Fibroblast of lung (primary cell): ENCODE data around the gene EPSTI1. TPM values are rescaled to one million over a fixed set of nuclear protein-coding genes. Genes with fewer than 3 reads are reported as not detected.

Experiments
- DNase-seq, 2 donors: peaks; one replicate each; pipeline versions ENCODE4 v3.0.0 to v3.0.0-alpha.2; 2010; ENCODE audit warnings: low read depth in 2 of 2
- H2AFZ ChIP-seq: 2 replicates; pipeline ENCODE4 v1.5.1; 2012; ENCODE audit warnings: low read length, control low read depth, inconsistent platforms
- H3K27ac ChIP-seq: 2 replicates; pipeline ENCODE4 v1.5.1; 2011; ENCODE audit warnings: low read length, control low read depth; ENCODE audit not compliant: insufficient read depth
- H3K27me3 ChIP-seq: 2 replicates; pipeline ENCODE4 v1.5.1; 2011; ENCODE audit warnings: mild to moderate bottlenecking, low read length; ENCODE audit not compliant: control insufficient read depth, insufficient read depth
- H3K36me3 ChIP-seq: 2 replicates; pipeline ENCODE4 v1.5.1; 2011; ENCODE audit warnings: low read length; ENCODE audit not compliant: control insufficient read depth, insufficient read depth
- H3K4me1 ChIP-seq: 2 replicates; pipeline ENCODE4 v1.5.1; 2011; ENCODE audit warnings: low read length; ENCODE audit not compliant: control insufficient read depth, insufficient read depth; ENCODE audit errors: extremely low read depth
- H3K4me2 ChIP-seq: 2 replicates; pipeline ENCODE4 v1.5.1; 2011; ENCODE audit warnings: low read length, control low read depth; ENCODE audit not compliant: insufficient read depth; ENCODE audit errors: extremely low read depth
- H3K4me3 ChIP-seq, 4 experiments: fragments of 200-600 bp in 1 of 4; sonication (generic) in 1 of 4; replicated peaks in 1 of 4; 2 replicates each; pipeline ENCODE4 v1.5.1; 2011 to 2016; ENCODE audit warnings: low read length in 4 of 4, low read depth in 3 of 4, mild to moderate bottlenecking in 3 of 4, control low read depth in 2 of 4, inconsistent platforms in 1 of 4, mixed read lengths in 1 of 4; ENCODE audit not compliant: insufficient read depth in 1 of 4; ENCODE audit errors: control extremely low read depth in 1 of 4
- H3K79me2 ChIP-seq: 2 replicates; pipeline ENCODE4 v1.5.1; 2012; ENCODE audit warnings: mild to moderate bottlenecking, low read length, inconsistent platforms; ENCODE audit not compliant: control insufficient read depth, insufficient read depth
- H3K9ac ChIP-seq: 2 replicates; pipeline ENCODE4 v1.5.1; 2011; ENCODE audit warnings: mild to moderate bottlenecking, low read length, control low read depth; ENCODE audit not compliant: insufficient read depth
- H3K9me3 ChIP-seq: 2 replicates; pipeline ENCODE4 v1.5.1; 2012; ENCODE audit warnings: low read depth, low read length; ENCODE audit not compliant: control insufficient read depth, insufficient read depth
- H4K20me1 ChIP-seq: 2 replicates; pipeline ENCODE4 v1.5.1; 2011; ENCODE audit warnings: low read length; ENCODE audit not compliant: control insufficient read depth, insufficient read depth; ENCODE audit errors: extremely low read depth
- EZH2 ChIP-seq: IDR thresholded peaks from 2 replicates; pipeline ENCODE4 v1.5.1; 2012; ENCODE audit warnings: low read length, control low read depth, mild to moderate bottlenecking; ENCODE audit errors: missing control alignments
- polyA plus RNA-seq, 2 donors: library from polyadenylated mRNA; depleted of rRNA in 1 of 2; stranded (reverse) in 1 of 2; unstranded in 1 of 2; fragments of >200 nt; gene quantifications; 2 replicates each; pipeline ENCODE4 v1.2.1, GENCODE V29; 2011 to 2012; ENCODE audit warnings: missing spikeins in 1 of 2
- total RNA-seq: library from RNA; depleted of rRNA; stranded (reverse); fragments of >200 nt; gene quantifications from 2 replicates; pipeline ENCODE4 v1.2.1, GENCODE V29; 2014
- TF ChIP-seq, protein P1 (sequence below), 2 donors: IDR thresholded peaks in 1 of 2; conservative IDR thresholded peaks in 1 of 2; 1 replicate in 1 of 2; 2 replicates in 1 of 2; pipeline ENCODE4 v1.5.1; 2011 to 2012; ENCODE audit warnings: low read length in 2 of 2, control low read depth in 1 of 2, inconsistent platforms in 1 of 2, low read depth in 1 of 2, mild to moderate bottlenecking in 1 of 2

EPSTI1 gene
- total and polyA plus RNA-seq, 2 donors (not counting 1 experiment from before 2014, with no cell fraction given) = 5.6 to 10.9 TPM

- H3K27ac ChIP-seq = peak overlapping the region; percentile 35
- H3K36me3 ChIP-seq = no peaks in the 10 kb centered on the region
- peak overlapping the region; percentile 4 for H3K9ac ChIP-seq
- no peak for TF ChIP-seq EZH2
- TF ChIP-seq, protein P1, sequence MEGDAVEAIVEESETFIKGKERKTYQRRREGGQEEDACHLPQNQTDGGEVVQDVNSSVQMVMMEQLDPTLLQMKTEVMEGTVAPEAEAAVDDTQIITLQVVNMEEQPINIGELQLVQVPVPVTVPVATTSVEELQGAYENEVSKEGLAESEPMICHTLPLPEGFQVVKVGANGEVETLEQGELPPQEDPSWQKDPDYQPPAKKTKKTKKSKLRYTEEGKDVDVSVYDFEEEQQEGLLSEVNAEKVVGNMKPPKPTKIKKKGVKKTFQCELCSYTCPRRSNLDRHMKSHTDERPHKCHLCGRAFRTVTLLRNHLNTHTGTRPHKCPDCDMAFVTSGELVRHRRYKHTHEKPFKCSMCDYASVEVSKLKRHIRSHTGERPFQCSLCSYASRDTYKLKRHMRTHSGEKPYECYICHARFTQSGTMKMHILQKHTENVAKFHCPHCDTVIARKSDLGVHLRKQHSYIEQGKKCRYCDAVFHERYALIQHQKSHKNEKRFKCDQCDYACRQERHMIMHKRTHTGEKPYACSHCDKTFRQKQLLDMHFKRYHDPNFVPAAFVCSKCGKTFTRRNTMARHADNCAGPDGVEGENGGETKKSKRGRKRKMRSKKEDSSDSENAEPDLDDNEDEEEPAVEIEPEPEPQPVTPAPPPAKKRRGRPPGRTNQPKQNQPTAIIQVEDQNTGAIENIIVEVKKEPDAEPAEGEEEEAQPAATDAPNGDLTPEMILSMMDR (conservative IDR thresholded peaks at IDR 0.05 in 1 of 2, IDR thresholded peaks at IDR 0.05 in 1 of 2; ENCODE audit: low read depth in 1 of 2, low read length in 2 of 2) = no peak
- H3K4me3 ChIP-seq = peak overlapping the region in 1 of 4 experiments; percentile 8
- no peaks in the 10 kb centered on the region for H3K27me3 ChIP-seq
- H3K4me2 ChIP-seq = peak overlapping the region; percentile 52
- no peaks in the 10 kb centered on the region for H3K9me3 ChIP-seq
- no peak overlapping the region for H2AFZ ChIP-seq
- peak in 1 of 2 donors; percentile 57 for DNase-seq
- H3K4me1 ChIP-seq = peaks cover 6% of the 10 kb centered on the region
- no peaks in the 10 kb centered on the region for H4K20me1 ChIP-seq
- no peaks in the 10 kb centered on the region for H3K79me2 ChIP-seq
These were observed 1.5 kb downstream of the EPSTI1 start for GRCh38 chr13:42990291-42991232.

DNA sequence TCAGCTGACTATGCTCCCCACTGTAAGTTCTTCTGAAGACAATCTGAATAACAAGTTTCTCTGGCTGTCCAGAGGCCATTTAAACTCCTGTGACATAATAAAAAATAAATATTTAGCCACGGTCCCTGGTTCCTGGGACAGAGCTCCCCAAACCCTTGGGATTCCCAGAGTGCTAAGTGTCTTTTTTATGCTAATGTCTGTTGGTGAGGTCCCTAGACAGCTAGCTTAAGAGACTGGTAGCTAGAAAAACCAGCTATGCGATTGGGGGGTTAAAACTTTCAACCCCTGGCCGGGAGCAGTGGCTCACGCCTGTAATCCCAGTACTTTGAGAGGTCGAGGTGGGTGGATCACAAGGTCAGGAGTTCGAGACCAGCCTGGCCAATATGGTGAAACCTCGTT lies 5.9 kb downstream of the EPSTI1 start:
- H2AFZ ChIP-seq = no peak overlapping the region
- peaks cover 3% of the 10 kb centered on the region for H3K4me1 ChIP-seq
- H3K27ac ChIP-seq = no peak overlapping the region

More for the DNA sequence above, 5.9 kb downstream of the EPSTI1 start:
- Histone ChIP-seq H3K4me2 (no peak overlapping the region), H3K79me2 (no peaks in the 10 kb centered on the region), H3K27me3 (no peaks in the 10 kb centered on the region), H3K9ac (no peak overlapping the region), H3K36me3 (no peaks in the 10 kb centered on the region), H3K4me3 (no peak overlapping the region), H3K9me3 (no peaks in the 10 kb centered on the region), H4K20me1 (no peaks in the 10 kb centered on the region)
- TF ChIP-seq EZH2 = no peak
- TF ChIP-seq, protein P1 (conservative IDR thresholded peaks at IDR 0.05 in 1 of 2, IDR thresholded peaks at IDR 0.05 in 1 of 2; ENCODE audit: low read depth in 1 of 2, low read length in 2 of 2) = no peak
- DNase-seq = no peak
